Embryonic facial prominence (tissue), 1 donor: ENCODE measurements around the gene LYRM1.
"Not testable (repeated sequence)": the region's sequence is repeated elsewhere in the genome, so short reads cannot be mapped to it uniquely, and the experiment has no call there.

Source experiments
- DNase-seq: peaks from one replicate; pipeline ENCODE4 v3.0.0-alpha.2; 2016; ENCODE audit errors: extremely low spot score

Gene LYRM1

GRCh38 chr16:20931066-20931600, 30.6 kb downstream of the LYRM1 start:
- DNase-seq: no peak

DNA sequence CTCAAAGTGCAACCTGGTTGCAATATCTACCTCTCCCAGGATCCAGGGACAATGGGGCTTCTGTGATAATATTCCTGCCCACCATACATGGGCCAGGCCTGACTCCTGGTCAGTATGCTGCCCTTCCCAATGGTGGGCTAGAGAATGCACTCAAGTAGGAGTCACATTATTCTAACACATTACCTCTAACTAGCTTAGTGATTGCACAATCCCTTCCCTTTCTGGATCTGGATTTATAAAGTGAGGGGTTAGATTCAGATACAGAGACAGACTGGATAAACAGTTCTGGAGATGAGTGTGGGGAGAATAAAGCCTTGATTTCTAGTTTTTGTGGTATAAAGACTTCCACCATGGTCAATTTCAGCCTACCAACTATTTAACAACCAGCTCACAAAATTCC, 33.0 kb downstream of the LYRM1 start:
- no peak for DNase-seq

DNA sequence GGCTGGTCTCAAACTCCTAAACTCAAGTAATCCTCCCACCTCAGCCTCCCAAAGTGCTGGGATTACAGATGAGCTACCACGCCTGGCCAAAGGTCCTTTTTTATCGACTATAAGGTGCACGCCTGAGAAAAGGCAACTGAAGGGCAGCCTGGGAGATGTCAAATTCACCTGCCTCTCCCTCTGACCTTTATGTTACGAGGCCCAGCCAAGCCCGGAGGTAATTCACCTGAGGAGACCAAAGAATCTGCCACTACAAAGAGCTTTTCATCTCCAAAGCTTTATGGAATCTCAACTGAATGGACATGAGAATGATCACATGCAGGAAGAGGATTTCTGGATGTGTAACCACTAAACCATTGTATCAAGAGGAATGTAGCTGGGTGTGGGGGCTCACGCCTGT, 37.2 kb downstream of the LYRM1 start:
- no peak for DNase-seq

DNA sequence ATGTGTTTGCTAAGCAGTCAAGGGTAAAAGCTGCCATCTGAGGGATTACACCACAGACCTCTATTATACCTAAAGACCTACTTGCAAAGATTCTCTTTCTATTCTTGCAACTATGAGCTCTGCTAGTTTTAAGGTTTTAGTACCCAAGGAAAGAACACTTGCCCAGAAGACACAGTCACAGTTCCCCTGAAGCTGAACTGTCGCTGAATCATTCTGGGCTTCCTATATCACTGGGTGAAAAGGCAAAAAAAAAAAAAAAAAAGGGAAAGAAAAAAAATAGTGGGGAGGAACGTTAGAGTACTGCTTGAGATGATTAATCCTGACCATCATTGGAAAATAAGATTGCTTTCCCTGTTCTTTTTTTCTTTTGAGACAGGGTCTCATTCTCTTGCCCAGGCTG, 37.9 kb downstream of the LYRM1 start:
- no peak for DNase-seq

GRCh38 chr16:20939611-20940010, 39.0 kb downstream of the LYRM1 start:
- no peak for DNase-seq

DNA sequence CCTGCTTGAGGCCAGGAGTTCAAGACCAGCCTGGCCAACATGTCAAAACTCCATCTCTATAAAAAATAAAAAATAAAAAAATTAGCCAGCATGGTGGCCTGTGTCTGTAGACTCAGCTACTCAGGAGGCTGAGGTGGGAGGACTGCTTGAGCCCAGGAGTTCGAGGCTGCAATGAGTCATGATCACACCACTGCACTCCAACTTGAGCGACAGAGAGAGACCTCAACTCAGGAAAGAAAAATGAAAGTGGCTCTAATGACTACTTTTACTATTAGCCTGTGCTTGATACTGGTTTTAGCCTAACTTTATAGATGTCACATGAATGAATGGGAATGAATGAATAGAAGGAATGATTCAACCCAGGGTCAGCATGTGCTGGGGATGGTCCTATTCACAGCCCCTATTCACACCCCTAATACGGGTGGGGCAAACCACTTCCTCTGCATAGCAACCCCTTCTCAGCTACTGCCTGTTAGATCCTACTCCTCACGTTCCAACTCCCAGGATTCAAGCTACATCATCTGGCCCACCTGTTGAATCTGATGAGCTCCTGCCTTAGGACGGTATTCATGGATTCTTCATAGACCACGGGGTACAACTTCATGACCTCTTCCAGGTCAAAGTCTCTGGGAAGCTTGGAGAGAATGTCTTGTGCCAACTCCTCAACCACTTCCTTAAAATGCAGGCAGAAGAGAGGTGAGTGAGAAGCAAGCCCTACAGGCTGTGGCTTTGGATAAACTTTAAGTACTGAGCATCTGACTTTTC, 40.5 kb downstream of the LYRM1 start:
- no peak for DNase-seq

GRCh38 chr16:20941636-20941926, 41.0 kb downstream of the LYRM1 start:
- DNase-seq: no peak

GRCh38 chr16:20942256-20942655, 41.7 kb downstream of the LYRM1 start:
- no peak for DNase-seq

GRCh38 chr16:20944861-20945574, 44.4 kb downstream of the LYRM1 start:
- DNase-seq: no peak

- not testable (repeated sequence) for DNase-seq
Measured at GRCh38 chr16:20945575-20945875, 45.0 kb downstream of the LYRM1 start.

DNA sequence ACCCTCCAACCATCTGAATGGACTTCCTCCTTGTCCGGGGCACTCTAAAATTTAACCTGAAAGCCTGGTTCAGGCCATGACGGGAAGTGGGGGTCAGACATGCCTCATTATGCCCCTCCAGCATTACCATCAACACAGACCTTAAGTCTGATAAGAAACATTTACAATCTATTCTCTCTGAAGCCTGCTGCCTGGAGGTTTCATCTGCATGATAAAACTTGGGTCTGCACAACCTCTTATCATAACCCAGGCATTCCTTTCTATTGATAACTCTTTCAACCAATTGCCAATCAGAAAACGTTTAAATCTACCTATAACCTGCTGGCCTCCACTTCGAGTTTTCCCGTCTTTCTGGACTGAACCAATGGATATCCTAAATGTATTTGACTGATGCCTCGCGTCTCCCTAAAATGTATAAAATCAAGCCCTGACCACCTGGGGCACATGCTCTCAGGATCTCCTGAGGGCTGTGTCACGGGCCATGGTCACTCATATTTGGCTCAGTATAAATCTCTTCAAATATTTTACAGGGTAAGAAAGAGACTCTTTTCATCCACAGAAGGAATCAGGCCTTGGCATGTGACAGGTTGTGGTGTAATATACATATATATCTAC, 45.6 kb downstream of the LYRM1 start:
- no peak for DNase-seq

DNA sequence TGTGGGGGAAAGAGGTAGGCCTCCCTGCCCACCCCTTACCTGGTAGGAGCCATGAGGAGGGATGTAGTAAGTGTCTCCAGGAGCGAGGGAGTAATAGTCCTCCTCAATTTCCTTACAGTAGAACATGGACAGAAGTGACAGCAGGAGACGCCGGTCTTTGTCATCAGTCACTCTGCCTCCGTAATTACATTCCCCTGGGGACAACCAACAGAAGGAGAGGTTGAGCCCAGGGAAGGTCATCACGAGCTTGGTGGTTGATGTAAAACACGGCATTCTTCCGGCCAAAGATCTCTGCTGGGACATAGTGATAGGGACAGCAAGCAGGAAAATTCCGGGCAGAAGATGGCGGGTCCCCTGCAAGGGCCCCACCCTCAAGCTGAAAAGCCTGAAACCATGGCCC, 47.9 kb downstream of the LYRM1 start:
- no peak for DNase-seq

DNA sequence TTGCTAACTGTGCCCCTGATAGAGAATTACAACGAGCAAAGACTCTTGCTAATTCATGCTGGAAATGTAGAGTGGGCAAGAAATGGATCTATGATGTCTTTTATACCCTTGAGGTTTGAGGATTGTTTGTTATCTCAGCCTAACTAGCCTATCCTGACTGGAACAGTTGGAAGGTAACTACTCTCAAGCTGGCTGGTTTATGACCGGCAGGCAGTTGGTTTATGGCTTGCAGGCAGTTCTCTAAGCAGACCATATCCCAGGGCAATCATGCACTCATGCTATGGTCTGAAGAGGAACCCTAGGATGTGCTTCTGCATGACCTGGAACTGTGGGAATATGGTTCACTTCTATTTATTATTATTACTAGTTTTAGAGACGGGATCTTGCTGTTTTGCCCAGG, 49.1 kb downstream of the LYRM1 start:
- no peak for DNase-seq

GRCh38 chr16:20950294-20950693, 49.7 kb downstream of the LYRM1 start:
- DNase-seq: no peak

DNA sequence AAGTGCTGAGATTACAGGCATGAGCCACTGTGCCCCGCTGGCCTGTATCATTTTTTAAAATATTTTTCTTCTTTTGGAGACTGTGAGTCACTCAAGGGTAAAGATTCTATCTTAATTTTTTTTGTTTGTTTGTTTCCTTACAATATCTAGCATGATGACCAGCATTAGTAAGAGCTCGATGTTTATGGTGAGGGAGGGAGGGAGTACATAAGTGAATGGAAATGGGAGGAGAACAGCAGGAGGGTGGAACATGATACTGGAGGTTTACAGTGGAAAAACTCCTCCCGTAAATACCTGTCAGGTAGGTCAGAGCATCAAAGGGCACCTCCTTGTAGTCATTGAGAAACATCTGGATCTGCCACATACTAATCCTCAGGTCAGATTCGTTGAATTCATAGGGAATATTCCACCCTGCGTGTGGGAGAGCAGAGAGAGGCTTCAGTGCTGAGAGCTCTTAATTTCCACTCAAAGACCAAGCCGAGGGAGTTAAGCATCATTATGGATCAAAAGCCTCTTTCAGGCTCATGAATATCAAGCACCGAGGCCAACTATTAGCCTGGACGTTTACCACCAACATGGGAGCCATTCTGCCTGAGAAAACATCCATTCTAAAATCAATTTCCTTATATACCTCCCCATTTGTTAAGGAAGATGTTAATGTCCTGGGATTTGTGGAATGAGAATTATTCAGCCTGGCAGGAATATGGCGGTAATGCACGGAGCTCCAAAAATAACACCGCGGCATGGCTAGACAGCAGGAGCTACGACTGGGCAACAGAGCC, 51.8 kb downstream of the LYRM1 start:
- DNase-seq: no peak

GRCh38 chr16:20954574-20954973, 54.0 kb downstream of the LYRM1 start:
- DNase-seq: no peak

DNA sequence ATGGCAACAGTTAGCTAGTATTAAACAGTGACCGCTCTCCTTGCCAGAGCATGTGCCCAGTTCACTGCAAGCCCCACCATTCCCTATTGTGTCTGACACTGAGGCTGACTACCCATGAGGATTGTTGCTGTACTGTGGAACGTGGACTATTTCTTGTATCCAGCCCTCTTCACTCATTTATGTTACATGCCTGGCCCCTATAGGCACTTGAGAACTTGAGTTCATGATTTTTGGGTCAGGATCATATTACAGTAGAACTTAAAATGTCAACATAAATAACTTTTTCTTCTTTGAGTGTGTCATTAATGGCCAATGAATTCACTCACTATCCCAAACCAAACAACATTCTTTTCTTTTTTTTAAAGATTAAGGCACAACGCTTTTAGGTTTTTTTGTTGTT, 55.7 kb downstream of the LYRM1 start:
- no peak for DNase-seq

DNA sequence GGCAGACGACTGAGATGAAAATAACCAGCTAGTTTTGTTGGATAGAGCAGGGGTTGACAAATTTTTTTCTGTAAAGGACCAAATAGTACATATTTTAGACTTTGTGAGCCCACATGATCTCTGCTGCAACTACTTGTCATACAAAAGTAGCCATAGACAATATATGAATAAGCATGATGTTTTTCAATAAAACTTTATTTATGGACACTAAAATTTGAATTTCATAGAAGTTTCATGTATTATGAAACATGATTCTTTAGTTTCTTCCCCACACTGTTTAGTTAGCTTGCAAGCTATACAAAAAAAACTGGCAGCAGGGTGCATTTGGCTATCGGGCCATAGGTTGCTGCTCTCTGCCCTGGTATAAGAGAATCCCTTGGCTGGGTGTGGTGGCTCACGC, 56.6 kb downstream of the LYRM1 start:
- no peak for DNase-seq

GRCh38 chr16:20960899-20961298, 60.3 kb downstream of the LYRM1 start:
- no peak for DNase-seq

- no peak for DNase-seq
Measured at GRCh38 chr16:20968765-20969164, 68.2 kb downstream of the LYRM1 start.

- DNase-seq: no peak
Measured at GRCh38 chr16:20969386-20969785, 68.8 kb downstream of the LYRM1 start.

- DNase-seq: no peak
Measured at GRCh38 chr16:20971401-20971800, 70.8 kb downstream of the LYRM1 start.
